ENCODE measurements around the gene SPATA6.

The SPATA6 gene

DNA sequence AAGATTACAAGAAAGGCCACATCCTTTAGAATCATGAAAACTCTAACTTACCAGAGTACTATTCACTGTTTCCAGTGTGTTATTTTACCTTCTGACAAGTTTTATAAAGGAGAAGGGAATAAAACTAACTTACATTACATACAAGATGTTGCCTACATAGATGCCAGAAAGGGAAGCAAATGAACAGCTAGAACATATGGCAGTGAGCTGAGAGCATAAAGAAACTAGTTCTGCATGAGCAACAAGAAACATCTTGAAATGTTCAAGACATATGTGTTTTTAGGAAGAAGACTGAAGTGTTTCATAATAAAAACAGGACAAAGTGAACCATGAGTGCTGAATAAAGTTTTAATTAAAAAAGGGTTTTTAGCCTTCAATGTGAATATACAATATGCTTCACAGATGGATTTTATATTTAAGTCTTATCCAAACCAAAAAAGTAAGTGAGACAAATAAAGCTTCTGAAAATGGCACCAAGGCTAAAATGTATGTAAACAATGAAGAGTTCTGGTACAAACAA is 210.1 kb downstream of the SPATA6 start:
- CTCF ChIA-PET = no interaction called here
- POLR2A ChIA-PET = no interaction called here
- TF ChIP-seq TARDBP (IDR thresholded peaks at IDR 0.05) (no peak), SUZ12 (IDR thresholded peaks at IDR 0.05) (no peak), ELF4 (IDR thresholded peaks at IDR 0.05) (no peak), LEF1 (IDR thresholded peaks at IDR 0.05; ENCODE audit: borderline replicate concordance) (no peak), FOXA1 (IDR thresholded peaks at IDR 0.05) (no peak), BHLHE40 (IDR thresholded peaks at IDR 0.05; ENCODE audit: borderline replicate concordance) (no peak), ARNT (IDR thresholded peaks at IDR 0.05) (no peak), FOXK2 (IDR thresholded peaks at IDR 0.05) (no peak), CTBP1 (IDR thresholded peaks at IDR 0.05; ENCODE audit: borderline replicate concordance) (no peak)
- TF ChIP-seq, protein P1, sequence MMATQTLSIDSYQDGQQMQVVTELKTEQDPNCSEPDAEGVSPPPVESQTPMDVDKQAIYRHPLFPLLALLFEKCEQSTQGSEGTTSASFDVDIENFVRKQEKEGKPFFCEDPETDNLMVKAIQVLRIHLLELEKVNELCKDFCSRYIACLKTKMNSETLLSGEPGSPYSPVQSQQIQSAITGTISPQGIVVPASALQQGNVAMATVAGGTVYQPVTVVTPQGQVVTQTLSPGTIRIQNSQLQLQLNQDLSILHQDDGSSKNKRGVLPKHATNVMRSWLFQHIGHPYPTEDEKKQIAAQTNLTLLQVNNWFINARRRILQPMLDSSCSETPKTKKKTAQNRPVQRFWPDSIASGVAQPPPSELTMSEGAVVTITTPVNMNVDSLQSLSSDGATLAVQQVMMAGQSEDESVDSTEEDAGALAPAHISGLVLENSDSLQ (IDR thresholded peaks at IDR 0.05) = no peak
- no peak for DNase-seq (ENCODE audit: extremely low spot score)

DNA sequence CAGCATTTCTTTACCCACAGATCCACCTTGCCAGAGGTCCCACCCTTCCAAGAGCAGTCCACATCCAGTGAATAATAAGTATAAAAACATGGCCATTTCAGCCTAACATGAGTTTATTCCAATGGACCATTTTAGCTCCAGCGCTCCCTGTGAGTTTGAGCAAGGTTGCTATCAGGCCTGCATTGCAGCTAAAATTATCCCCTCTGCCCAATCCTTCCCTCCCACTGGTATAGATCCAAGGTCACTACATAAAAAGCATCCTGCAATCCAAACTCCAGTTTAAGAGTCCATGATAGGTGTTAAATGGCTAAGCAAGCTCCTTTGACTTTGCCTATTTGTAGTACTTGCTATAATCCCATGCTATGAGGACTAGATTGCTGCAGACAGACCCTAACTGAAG is 213.9 kb downstream of the SPATA6 start:
- DNase-seq (ENCODE audit: extremely low spot score) = no peak
- CTCF ChIA-PET = no interaction called here
- POLR2A ChIA-PET = no interaction called here
- no peak for TF ChIP-seq ARNT (IDR thresholded peaks at IDR 0.05)

DNA sequence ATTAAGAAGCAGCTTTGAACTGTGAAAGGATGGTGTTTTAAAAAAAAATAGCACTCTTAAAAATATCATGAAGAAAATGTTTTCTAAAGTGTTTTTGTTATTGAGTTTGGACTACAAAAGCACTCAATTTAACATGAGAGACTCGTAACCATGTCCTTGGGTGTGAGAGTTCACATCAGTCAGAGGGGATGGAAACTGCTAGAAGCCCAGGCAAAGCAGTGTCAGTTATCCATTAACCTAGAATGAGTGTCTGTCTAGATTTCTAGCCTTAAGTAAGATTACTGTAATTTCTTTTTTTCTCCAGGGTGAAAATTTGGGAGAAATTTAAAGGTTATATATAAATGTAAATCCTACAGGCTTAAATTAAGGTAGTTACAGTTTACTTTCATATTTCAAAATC is 217.8 kb downstream of the SPATA6 start:
- no peak for TF ChIP-seq SUZ12 (IDR thresholded peaks at IDR 0.05)
- TF ChIP-seq LEF1 (IDR thresholded peaks at IDR 0.05; ENCODE audit: borderline replicate concordance) = no peak
- no peak for TF ChIP-seq FOXK2 (IDR thresholded peaks at IDR 0.05)
- no peak for TF ChIP-seq ZNF384 (IDR thresholded peaks at IDR 0.05)
- TF ChIP-seq, protein P1 (IDR thresholded peaks at IDR 0.05) = no peak
- TF ChIP-seq NFRKB (IDR thresholded peaks at IDR 0.05) = no peak
- TF ChIP-seq FOXA1 (IDR thresholded peaks at IDR 0.05) = no peak
- no peak for TF ChIP-seq CTBP1 (IDR thresholded peaks at IDR 0.05; ENCODE audit: borderline replicate concordance)
- POLR2A ChIA-PET = interaction anchor here (0.8 kb wide), 1 partner anchor 1430 kb away, joined by 3 read pairs; no protein-coding TSS in a partner anchor
- CTCF ChIA-PET = interaction anchor here (0.9 kb wide), 1 partner anchor 18 kb away, joined by 3 read pairs; no protein-coding TSS in a partner anchor
- DNase-seq (ENCODE audit: extremely low spot score) = no peak

DNA sequence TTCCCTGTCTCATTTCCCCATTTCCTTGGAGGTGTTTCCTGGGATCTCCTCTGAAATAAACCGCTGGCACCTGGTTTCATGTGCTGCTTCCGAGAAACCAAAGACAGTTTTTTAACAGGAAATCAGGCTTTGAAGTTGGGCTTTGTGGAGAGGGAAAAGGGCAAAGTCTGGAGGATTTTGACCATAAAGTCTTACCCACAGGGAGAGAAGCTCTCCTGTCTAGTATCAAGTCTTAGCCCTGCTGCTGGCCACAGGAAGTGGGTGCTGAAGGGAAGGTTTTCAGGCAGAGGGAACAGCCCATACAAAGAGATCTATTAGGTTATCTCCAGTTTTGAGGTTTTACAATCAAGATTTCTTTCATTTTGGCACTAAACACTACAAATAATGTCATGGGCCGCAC is 220.2 kb downstream of the SPATA6 start:
- CTCF ChIA-PET = no interaction called here
- no peak for TF ChIP-seq TARDBP (IDR thresholded peaks at IDR 0.05)
- no peak for TF ChIP-seq CTBP1 (IDR thresholded peaks at IDR 0.05; ENCODE audit: borderline replicate concordance)
- TF ChIP-seq ELF4 (IDR thresholded peaks at IDR 0.05) = no peak
- TF ChIP-seq FOXK2 (IDR thresholded peaks at IDR 0.05) = no peak
- no peak for TF ChIP-seq BHLHE40 (IDR thresholded peaks at IDR 0.05; ENCODE audit: borderline replicate concordance)
- TF ChIP-seq, protein P1 (IDR thresholded peaks at IDR 0.05) = no peak
- no peak for TF ChIP-seq FOXM1 (IDR thresholded peaks at IDR 0.05; ENCODE audit: borderline replicate concordance)
- no peak for TF ChIP-seq ZNF384 (IDR thresholded peaks at IDR 0.05)
- POLR2A ChIA-PET = no interaction called here
- DNase-seq (ENCODE audit: extremely low spot score) = no peak

DNA sequence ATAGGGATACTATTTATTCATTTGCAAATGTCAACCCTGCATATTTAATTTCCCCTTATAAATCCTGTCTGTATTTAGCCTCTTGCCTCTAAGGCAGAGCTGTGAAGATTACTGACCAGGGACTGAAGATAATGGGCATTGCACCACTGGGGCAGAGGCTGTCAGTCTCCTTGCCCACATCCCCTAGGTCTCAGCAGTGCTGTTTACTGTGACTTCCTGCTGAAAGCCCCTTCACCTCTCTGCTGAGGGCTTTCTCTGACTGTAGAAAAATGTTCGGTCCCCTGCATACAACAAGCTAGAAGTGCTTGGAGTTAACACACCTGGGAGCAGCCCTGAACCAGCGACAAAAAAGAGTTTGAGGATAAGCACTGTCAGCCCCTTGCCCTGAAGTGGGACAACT is 220.7 kb downstream of the SPATA6 start:
- ChIA-PET CTCF (no interaction called here), POLR2A (no interaction called here)
- DNase-seq (ENCODE audit: extremely low spot score) = no peak
- TF ChIP-seq BHLHE40 (IDR thresholded peaks at IDR 0.05; ENCODE audit: borderline replicate concordance) (no peak), TARDBP (IDR thresholded peaks at IDR 0.05) (no peak), FOXM1 (IDR thresholded peaks at IDR 0.05; ENCODE audit: borderline replicate concordance) (no peak)

DNA sequence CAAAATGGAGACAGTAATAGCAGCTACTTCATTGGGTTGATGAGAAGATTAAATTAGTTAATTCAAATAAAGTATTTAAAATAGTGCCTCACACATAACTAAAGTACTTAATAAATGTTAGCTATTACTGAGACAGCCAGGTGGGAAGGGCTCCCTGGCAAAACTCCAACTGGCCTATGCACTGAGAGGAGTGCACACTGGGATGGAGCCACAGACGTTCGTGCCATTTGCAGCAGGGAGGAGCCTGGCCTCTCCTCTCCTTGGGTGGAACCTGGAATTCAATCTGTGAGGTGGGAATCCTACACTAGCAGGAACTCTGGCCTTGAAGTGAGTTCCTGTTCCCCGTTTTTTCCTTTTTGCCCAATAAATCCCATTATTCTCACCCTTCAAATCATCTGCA is 221.4 kb downstream of the SPATA6 start:
- POLR2A ChIA-PET = no interaction called here
- no peak for DNase-seq (ENCODE audit: extremely low spot score)
- CTCF ChIA-PET = no interaction called here

DNA sequence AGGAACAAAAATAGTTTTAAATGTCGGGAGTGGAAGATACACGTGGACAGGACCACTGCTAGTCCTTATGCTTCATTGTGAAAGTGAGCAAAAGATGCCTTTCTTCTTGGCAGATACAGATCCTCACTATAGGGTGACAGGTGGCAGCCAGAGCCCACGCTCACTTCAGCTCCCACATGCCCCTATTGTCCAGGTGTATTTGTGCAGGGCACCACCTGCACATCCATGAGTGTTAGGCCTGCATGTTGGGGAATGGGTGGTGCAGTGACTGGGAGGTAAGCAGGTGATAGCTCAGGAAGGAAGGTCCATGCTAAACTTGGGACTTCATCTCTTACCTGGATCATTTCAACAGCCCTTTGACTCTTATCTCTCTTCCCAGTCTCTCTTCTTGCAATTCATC is 222.1 kb downstream of the SPATA6 start:
- CTCF ChIA-PET = no interaction called here
- POLR2A ChIA-PET = no interaction called here
- DNase-seq (ENCODE audit: extremely low spot score) = no peak
- TF ChIP-seq, protein P1 (IDR thresholded peaks at IDR 0.05) = no peak
- TF ChIP-seq L3MBTL2 (conservative IDR thresholded peaks at IDR 0.05) (no peak), CTBP1 (IDR thresholded peaks at IDR 0.05; ENCODE audit: borderline replicate concordance) (no peak), SUZ12 (IDR thresholded peaks at IDR 0.05) (no peak), FOXM1 (IDR thresholded peaks at IDR 0.05; ENCODE audit: borderline replicate concordance) (no peak), TARDBP (IDR thresholded peaks at IDR 0.05) (no peak), ZNF384 (IDR thresholded peaks at IDR 0.05) (no peak), ARNT (IDR thresholded peaks at IDR 0.05) (no peak), NFRKB (IDR thresholded peaks at IDR 0.05) (no peak)

More for the DNA sequence above, 221.4 kb downstream of the SPATA6 start:
- TF ChIP-seq SP1 (IDR thresholded peaks at IDR 0.05) (no peak), L3MBTL2 (conservative IDR thresholded peaks at IDR 0.05) (no peak), ZNF384 (IDR thresholded peaks at IDR 0.05) (no peak), FOXA1 (IDR thresholded peaks at IDR 0.05) (no peak), SUZ12 (IDR thresholded peaks at IDR 0.05) (no peak), NFRKB (IDR thresholded peaks at IDR 0.05) (no peak), TARDBP (IDR thresholded peaks at IDR 0.05) (no peak), BHLHE40 (IDR thresholded peaks at IDR 0.05; ENCODE audit: borderline replicate concordance) (no peak)
- TF ChIP-seq, protein P1 (IDR thresholded peaks at IDR 0.05) = no peak

Data from HEK293T (cell line).